ENCODE measurements around the gene DIS3L2.

DNA sequence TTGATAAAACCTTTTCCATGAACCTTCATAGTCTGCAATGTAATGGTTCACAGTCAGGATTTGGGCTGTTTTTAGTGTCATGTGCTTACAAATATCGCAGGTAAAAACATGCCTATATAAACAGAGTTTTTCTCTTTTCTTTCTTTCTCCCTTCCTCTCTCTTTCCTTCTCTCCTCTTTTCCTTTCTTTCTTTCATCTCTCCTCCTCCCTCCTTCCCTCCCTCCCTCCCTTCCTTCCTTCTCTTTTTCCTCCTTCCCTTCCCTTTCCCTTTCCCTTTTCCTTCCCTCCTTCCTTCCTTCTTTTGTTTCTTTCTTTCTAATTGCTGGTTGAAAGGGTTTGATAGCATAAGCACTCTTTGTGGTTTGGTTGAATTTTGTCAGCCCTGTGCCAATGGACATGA lies 25.7 kb upstream of the DIS3L2 start:
- TF ChIP-seq, protein P1, sequence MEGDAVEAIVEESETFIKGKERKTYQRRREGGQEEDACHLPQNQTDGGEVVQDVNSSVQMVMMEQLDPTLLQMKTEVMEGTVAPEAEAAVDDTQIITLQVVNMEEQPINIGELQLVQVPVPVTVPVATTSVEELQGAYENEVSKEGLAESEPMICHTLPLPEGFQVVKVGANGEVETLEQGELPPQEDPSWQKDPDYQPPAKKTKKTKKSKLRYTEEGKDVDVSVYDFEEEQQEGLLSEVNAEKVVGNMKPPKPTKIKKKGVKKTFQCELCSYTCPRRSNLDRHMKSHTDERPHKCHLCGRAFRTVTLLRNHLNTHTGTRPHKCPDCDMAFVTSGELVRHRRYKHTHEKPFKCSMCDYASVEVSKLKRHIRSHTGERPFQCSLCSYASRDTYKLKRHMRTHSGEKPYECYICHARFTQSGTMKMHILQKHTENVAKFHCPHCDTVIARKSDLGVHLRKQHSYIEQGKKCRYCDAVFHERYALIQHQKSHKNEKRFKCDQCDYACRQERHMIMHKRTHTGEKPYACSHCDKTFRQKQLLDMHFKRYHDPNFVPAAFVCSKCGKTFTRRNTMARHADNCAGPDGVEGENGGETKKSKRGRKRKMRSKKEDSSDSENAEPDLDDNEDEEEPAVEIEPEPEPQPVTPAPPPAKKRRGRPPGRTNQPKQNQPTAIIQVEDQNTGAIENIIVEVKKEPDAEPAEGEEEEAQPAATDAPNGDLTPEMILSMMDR (IDR thresholded peaks at IDR 0.05; ENCODE audit: low read depth, low read length), result no peak
- no peak for TF ChIP-seq EZH2phosphoT487 (IDR thresholded peaks at IDR 0.05; ENCODE audit: low read depth)

Measured in OCI-LY3 (cell line).